ENCODE data around the gene S100PBP.
"Not testable (repeated sequence)": the region's sequence is repeated elsewhere in the genome, so short reads cannot be mapped to it uniquely, and the experiment has no call there.

S100PBP gene

GRCh38 chr1:32900956-32901822, 83.7 kb downstream of the S100PBP start, which contains the start of gene TMEM54:
TMEM54 (minus strand) TSS chr1:32901389; CDS start chr1:32901238, 151 bp downstream.
- no peak for DNase-seq (ENCODE audit: low read depth)

DNA sequence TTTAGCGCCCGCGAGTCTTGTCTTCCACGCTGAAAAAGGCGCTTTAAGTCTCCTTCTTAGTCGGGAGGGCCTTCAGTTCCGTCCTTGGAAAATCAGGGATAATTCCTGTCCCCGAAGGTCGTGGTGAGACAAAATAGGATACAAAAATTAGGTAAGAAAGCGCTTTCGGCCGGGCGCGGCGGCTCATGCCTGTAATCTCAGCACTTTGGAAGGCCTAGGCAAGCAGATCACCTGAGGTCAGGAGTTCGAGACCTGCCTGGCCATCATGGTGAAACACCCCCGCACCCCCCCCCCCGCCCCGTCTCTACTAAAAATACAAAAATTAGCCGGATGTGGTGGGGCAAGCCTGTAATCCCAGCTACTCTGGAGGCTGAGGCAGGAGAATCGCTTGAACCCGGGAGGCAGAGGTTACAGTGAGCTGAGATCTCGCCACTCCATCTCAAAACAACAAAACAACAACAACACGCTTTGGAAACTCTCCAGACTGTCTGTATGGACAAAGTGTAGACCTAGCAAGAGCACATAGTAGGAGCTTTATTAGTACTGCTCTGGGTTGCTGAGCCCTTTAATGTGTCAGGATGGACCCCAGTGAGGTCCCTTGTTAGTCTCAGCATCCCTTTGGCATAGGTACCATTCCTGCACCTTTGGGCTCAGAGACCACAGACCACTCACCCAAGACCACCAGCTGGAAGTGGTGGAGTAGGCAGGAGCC, 84.5 kb downstream of the S100PBP start:
- DNase-seq (ENCODE audit: low read depth): no peak

DNA sequence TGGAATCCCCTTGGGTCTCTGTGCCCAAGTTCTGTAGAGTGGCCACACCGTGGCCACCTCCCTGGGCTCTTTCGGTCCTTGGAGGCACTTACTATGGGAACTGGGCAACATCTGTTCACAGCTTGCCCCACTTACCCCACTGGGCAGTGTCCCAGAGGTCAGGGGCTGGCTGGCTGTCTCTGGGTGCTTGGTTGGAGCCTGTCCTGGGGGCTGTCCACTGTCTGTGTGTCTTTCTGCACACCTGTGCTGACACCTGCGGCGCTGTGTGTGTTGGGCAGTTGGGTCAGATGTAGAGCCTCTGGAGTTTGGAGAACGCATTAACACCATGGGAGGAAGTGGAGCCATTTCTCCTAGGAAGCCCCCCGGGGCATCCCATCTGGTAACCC, 85.1 kb downstream of the S100PBP start:
- DNase-seq (ENCODE audit: low read depth): no peak

DNA sequence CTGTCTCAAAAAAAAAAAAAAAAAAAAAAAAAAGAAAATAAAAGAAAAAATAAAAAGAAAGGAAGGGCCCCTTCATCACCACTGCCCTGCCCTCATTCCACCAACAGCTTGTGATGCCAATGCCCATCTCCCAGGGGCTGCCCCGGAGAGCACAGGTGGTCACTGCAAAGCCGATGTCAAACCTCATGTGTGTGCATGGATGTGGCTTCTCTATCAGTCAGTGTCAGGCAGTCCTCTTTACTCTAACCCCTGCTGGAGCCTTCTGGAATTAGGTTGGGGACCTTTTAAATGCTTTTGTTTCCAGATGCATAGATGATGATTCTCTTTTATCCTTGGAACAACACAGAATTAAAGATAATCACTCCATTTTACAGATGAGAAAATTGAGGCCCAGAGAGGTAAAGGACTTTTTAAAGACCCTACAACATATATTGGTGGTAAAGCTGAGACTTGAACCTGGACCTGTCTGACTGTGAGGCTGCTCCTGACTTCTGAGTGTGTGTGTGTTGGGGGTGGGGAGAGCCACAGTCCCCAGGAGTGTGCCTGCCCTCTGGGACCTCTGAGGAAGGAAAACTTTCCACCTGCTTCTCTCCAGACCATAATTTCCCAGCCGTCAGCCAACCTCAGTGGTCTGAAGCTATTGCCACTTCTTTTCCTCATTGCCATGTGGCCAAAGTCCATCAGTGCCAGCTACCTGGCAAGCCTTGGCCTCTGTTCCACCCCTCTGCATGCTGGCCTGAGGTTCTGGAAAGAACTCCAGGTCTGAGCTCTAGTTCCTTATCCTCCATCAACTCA, 86.7 kb downstream of the S100PBP start:
- no peak for DNase-seq (ENCODE audit: low read depth)

- DNase-seq (ENCODE audit: low read depth): no peak
Observed at GRCh38 chr1:32904797-32905196, 87.3 kb downstream of the S100PBP start.

- not testable (repeated sequence) for DNase-seq (ENCODE audit: low read depth)
Observed at GRCh38 chr1:32905588-32905987, 88.1 kb downstream of the S100PBP start.

- DNase-seq (ENCODE audit: low read depth): no peak
Observed at GRCh38 chr1:32906654-32907053, 89.2 kb downstream of the S100PBP start.

- DNase-seq (ENCODE audit: low read depth): no peak
Observed at GRCh38 chr1:32907435-32907834, 90.0 kb downstream of the S100PBP start.

Measured in GM04504 (cell line).